ENCODE data around the gene PLA1A.

PLA1A gene

DNA sequence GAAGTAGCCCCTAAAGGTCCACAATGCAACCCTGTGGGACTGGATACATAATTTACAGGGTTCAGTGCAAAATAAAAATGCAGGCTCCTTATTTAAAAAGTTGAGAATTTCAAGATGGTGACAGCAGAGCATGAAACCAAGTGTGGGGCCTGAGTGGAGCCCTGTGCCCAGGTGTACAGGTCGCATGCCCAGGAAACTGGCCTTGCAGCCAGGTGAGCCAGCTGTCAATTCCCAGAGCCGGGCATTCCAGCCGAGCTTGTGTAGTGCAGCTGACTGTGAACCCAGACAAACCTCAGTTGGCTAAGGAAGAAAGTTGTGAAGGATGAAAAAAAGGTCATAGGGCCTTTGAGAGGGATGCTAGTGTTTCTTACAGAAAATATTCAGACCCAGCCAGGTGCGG lies 35.1 kb downstream of the PLA1A start:
- CTCF ChIA-PET = no interaction called here
- no peak overlapping the region for H3K27ac ChIP-seq (ENCODE audit: insufficient read depth in 1 of 2, low read depth in 1 of 2, low read length in 2 of 2, poor library complexity in 1 of 2, severe bottlenecking in 2 of 2)
- WGBS (ENCODE audit: insufficient coverage) = 100% methylated on average over 2 of the region's 4 CpGs
- POLR2A ChIA-PET = no interaction called here
- no peak overlapping the region for H3K4me3 ChIP-seq (ENCODE audit: control insufficient read depth in 1 of 7, extremely low read depth in 1 of 7, insufficient read depth in 4 of 7, low read depth in 2 of 7, low read length in 6 of 7)
- no peaks in the 10 kb centered on the region for H3K36me3 ChIP-seq (ENCODE audit: control insufficient read depth in 4 of 4, insufficient read depth in 4 of 4, low read length in 3 of 4)
- H3K27me3 ChIP-seq (replicated peaks in 2 of 5; ENCODE audit: control insufficient read depth in 4 of 5, insufficient read depth in 5 of 5, low read length in 4 of 5) = no peaks in the 10 kb centered on the region
- H3K9me3 ChIP-seq (ENCODE audit: control extremely low read depth in 1 of 5, control insufficient read depth in 4 of 5, insufficient read depth in 2 of 5, low read depth in 1 of 5, low read length in 4 of 5) = no peaks in the 10 kb centered on the region
- no peak for DNase-seq
- peaks cover 8 to 42% (median 30%) of the 10 kb centered on the region in 4 experiments for H3K4me1 ChIP-seq (ENCODE audit: control extremely low read depth in 1 of 4, control insufficient read depth in 4 of 4, insufficient read depth in 4 of 4, low read length in 3 of 4)

DNA sequence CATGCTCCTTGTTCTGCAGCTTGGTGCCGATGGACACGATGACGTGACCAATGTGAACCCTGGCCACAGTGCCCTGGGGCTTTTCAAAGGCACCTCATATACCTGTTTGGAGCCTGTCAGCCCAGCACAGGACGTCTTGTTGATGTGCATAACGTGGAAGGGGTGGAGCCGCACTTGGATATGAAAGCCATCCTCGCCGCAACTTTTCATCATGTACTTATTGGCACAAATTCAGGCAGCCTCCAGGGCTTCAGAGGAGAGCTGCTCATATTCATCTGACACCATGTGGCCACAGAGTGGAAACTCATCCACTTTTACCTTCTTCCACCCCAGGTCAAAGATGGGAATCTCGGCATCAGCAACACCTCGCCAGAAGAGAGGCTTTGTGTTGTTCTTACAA lies 38.0 kb downstream of the PLA1A start:
- CTCF ChIA-PET = interaction anchor here (1.5 to 2.6 kb wide), 2 partner anchors 8 to 45 kb away, joined by 6 to 9 read pairs; no protein-coding TSS in a partner anchor
- H3K36me3 ChIP-seq (ENCODE audit: control insufficient read depth in 4 of 4, insufficient read depth in 4 of 4, low read length in 3 of 4) = no peaks in the 10 kb centered on the region
- 100% methylated on average over 10 of the region's 10 CpGs for WGBS (ENCODE audit: insufficient coverage)
- no peak for DNase-seq
- no peaks in the 10 kb centered on the region for H3K9me3 ChIP-seq (ENCODE audit: control extremely low read depth in 1 of 5, control insufficient read depth in 4 of 5, insufficient read depth in 2 of 5, low read depth in 1 of 5, low read length in 4 of 5)
- POLR2A ChIA-PET = interaction anchor here (0.6 kb wide), 1 partner anchor 55 kb away, joined by 3 read pairs; no protein-coding TSS in a partner anchor
- peaks cover 15 to 36% (median 29%) of the 10 kb centered on the region in 4 experiments for H3K4me1 ChIP-seq (ENCODE audit: control extremely low read depth in 1 of 4, control insufficient read depth in 4 of 4, insufficient read depth in 4 of 4, low read length in 3 of 4)
- H3K27me3 ChIP-seq (replicated peaks in 2 of 5; ENCODE audit: control insufficient read depth in 4 of 5, insufficient read depth in 5 of 5, low read length in 4 of 5) = no peaks in the 10 kb centered on the region
- H3K4me3 ChIP-seq (ENCODE audit: control insufficient read depth in 1 of 7, extremely low read depth in 1 of 7, insufficient read depth in 4 of 7, low read depth in 2 of 7, low read length in 6 of 7) = no peak overlapping the region
- no peak overlapping the region for H3K27ac ChIP-seq (ENCODE audit: insufficient read depth in 1 of 2, low read depth in 1 of 2, low read length in 2 of 2, poor library complexity in 1 of 2, severe bottlenecking in 2 of 2)

DNA sequence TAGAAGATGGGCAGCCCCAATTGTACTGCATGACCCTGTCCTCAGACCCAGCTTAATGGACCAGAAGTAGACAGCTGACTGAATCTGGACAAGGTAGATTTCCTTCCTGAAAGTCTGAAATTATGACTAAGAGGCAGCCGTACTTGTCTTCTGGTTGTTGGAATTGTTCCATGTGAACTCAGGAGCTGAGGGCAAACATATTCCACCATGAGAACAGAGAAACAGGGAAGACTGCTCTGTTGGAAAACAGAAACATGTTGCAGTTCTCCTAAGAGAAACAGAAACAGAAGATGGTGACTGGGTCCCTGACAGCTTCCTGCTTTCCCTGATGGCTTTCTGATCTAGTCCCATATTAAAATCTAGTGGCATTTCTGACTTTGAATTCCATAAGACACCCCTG lies 38.6 kb downstream of the PLA1A start:
- ChIA-PET CTCF (interaction anchor here (1.5 to 2.6 kb wide), 3 partner anchors 9 to 44 kb away, joined by 3 to 9 read pairs (median 6); no protein-coding TSS in a partner anchor), POLR2A (interaction anchor here (0.6 kb wide), 1 partner anchor 56 kb away, joined by 3 read pairs; no protein-coding TSS in a partner anchor)

DNA sequence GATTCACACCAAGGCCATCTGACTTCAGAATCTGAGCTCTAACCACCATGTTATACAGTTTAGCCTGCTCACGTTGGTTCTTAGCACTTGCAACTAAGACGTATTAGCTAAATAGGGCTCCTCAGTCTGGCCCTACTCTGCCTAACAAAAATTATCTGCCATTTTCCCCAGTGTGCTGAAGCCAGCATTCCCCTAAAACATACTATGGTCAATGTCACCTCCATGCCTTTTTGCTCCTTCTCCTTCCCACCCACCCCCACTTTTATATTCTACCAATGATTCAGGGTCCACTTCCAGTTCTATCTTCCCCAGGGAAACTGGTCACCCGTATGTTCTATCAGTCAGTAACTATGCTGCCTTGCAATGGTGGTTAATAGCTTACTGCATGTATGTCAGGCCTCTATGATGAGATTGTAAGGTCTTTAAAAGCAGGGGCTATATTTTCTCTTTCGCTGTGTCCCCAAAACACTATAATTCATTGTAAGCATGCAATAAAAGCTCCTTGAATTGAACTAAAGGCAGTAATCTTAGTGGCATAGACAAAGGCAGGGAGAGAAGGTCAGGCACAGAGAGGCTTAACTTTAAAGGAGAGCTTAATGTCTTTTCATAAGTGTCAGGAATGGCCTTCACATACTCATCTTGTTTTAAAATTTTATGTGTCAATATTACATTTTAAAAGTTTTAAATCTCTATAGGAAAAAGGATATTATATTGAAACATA lies 39.4 kb downstream of the PLA1A start:
- H3K4me3 ChIP-seq (ENCODE audit: control insufficient read depth in 1 of 7, extremely low read depth in 1 of 7, insufficient read depth in 4 of 7, low read depth in 2 of 7, low read length in 6 of 7) = no peak overlapping the region
- H3K27ac ChIP-seq (ENCODE audit: insufficient read depth in 1 of 2, low read depth in 1 of 2, low read length in 2 of 2, poor library complexity in 1 of 2, severe bottlenecking in 2 of 2) = peak overlapping the region in 1 of 2 experiments; percentile 53
- H3K36me3 ChIP-seq (ENCODE audit: control insufficient read depth in 4 of 4, insufficient read depth in 4 of 4, low read length in 3 of 4) = no peaks in the 10 kb centered on the region
- ChIA-PET POLR2A (interaction anchor here (0.7 kb wide), 1 partner anchor 37 kb away, joined by 3 read pairs; no protein-coding TSS in a partner anchor), CTCF (interaction anchor here (1.5 to 2.6 kb wide), 3 partner anchors 10 to 44 kb away, joined by 3 to 9 read pairs (median 6); no protein-coding TSS in a partner anchor)
- 92% methylated on average over 2 of the region's 4 CpGs for WGBS (ENCODE audit: insufficient coverage)
- H3K4me1 ChIP-seq (ENCODE audit: control extremely low read depth in 1 of 4, control insufficient read depth in 4 of 4, insufficient read depth in 4 of 4, low read length in 3 of 4) = peaks cover 15 to 35% (median 28%) of the 10 kb centered on the region in 4 experiments
- no peaks in the 10 kb centered on the region for H3K9me3 ChIP-seq (ENCODE audit: control extremely low read depth in 1 of 5, control insufficient read depth in 4 of 5, insufficient read depth in 2 of 5, low read depth in 1 of 5, low read length in 4 of 5)
- DNase-seq = no peak
- no peaks in the 10 kb centered on the region for H3K27me3 ChIP-seq (replicated peaks in 2 of 5; ENCODE audit: control insufficient read depth in 4 of 5, insufficient read depth in 5 of 5, low read length in 4 of 5)

More for the DNA sequence above, 38.6 kb downstream of the PLA1A start:
- WGBS (ENCODE audit: insufficient coverage) = no CpG with 5 or more reads among the region's 1 CpG
- DNase-seq = no peak
- H3K36me3 ChIP-seq (ENCODE audit: control insufficient read depth in 4 of 4, insufficient read depth in 4 of 4, low read length in 3 of 4) = no peaks in the 10 kb centered on the region
- no peak overlapping the region for H3K27ac ChIP-seq (ENCODE audit: insufficient read depth in 1 of 2, low read depth in 1 of 2, low read length in 2 of 2, poor library complexity in 1 of 2, severe bottlenecking in 2 of 2)
- peaks cover 15 to 35% (median 28%) of the 10 kb centered on the region in 4 experiments for H3K4me1 ChIP-seq (ENCODE audit: control extremely low read depth in 1 of 4, control insufficient read depth in 4 of 4, insufficient read depth in 4 of 4, low read length in 3 of 4)
- no peak overlapping the region for H3K4me3 ChIP-seq (ENCODE audit: control insufficient read depth in 1 of 7, extremely low read depth in 1 of 7, insufficient read depth in 4 of 7, low read depth in 2 of 7, low read length in 6 of 7)
- no peaks in the 10 kb centered on the region for H3K27me3 ChIP-seq (replicated peaks in 2 of 5; ENCODE audit: control insufficient read depth in 4 of 5, insufficient read depth in 5 of 5, low read length in 4 of 5)
- H3K9me3 ChIP-seq (ENCODE audit: control extremely low read depth in 1 of 5, control insufficient read depth in 4 of 5, insufficient read depth in 2 of 5, low read depth in 1 of 5, low read length in 4 of 5) = no peaks in the 10 kb centered on the region

DNA sequence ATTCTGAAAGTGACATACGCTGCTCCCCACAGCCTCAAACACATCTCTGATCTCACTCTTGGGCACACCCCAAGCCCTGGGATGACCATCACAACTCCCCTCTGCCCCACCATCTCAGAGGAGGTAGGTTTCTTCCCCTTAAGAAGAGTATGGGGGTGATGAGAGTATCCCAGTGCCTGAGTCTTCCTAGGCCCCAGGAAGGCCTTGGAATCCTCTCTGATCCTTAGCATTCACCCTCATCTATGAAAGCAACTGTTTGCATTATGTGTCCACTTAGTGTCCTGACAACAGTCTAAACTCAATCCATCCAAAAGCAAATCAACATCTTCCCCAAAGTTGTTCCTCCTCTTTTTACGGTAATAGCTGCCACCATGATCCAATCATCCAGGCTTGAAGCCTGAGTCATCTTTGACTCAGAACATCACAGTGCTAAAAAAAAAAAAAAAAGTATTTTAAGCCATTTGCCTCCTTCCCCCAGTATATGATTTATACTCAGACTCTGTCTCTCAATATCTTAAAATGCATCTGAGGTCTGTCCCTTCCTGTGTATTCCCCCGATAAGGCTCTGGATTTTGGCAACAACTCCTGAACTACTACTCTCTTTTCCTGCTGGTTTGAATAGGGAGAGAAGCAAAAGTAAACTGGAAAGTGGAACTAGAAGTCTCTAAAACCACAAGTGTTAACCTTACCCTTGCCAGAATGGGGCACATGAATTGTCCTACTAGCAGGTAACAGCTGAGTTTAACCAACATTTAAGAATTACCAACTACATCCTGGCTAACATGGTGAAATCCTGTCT lies 40.2 kb downstream of the PLA1A start:
- Histone ChIP-seq H3K27ac (ENCODE audit: insufficient read depth in 1 of 2, low read depth in 1 of 2, low read length in 2 of 2, poor library complexity in 1 of 2, severe bottlenecking in 2 of 2) (peak overlapping the region; percentile 20 to 53), H3K4me1 (ENCODE audit: control extremely low read depth in 1 of 4, control insufficient read depth in 4 of 4, insufficient read depth in 4 of 4, low read length in 3 of 4) (peaks cover 15 to 37% (median 28%) of the 10 kb centered on the region in 4 experiments), H3K36me3 (ENCODE audit: control insufficient read depth in 4 of 4, insufficient read depth in 4 of 4, low read length in 3 of 4) (no peaks in the 10 kb centered on the region), H3K9me3 (ENCODE audit: control extremely low read depth in 1 of 5, control insufficient read depth in 4 of 5, insufficient read depth in 2 of 5, low read depth in 1 of 5, low read length in 4 of 5) (no peaks in the 10 kb centered on the region), H3K4me3 (ENCODE audit: control insufficient read depth in 1 of 7, extremely low read depth in 1 of 7, insufficient read depth in 4 of 7, low read depth in 2 of 7, low read length in 6 of 7) (peak overlapping the region in 2 of 7 experiments; percentile 30 to 44), H3K27me3 (replicated peaks in 2 of 5; ENCODE audit: control insufficient read depth in 4 of 5, insufficient read depth in 5 of 5, low read length in 4 of 5) (no peaks in the 10 kb centered on the region)
- peak; percentile 56 to 87 (median 84) for DNase-seq
- ChIA-PET CTCF (interaction anchor here (1.5 to 2.6 kb wide), 2 partner anchors 37 to 43 kb away, joined by 3 to 9 read pairs; no protein-coding TSS in a partner anchor), POLR2A (interaction anchor here (0.7 kb wide), 1 partner anchor 38 kb away, joined by 3 read pairs; no protein-coding TSS in a partner anchor)
- 50% methylated on average over 2 of the region's 3 CpGs for WGBS (ENCODE audit: insufficient coverage)

DNA sequence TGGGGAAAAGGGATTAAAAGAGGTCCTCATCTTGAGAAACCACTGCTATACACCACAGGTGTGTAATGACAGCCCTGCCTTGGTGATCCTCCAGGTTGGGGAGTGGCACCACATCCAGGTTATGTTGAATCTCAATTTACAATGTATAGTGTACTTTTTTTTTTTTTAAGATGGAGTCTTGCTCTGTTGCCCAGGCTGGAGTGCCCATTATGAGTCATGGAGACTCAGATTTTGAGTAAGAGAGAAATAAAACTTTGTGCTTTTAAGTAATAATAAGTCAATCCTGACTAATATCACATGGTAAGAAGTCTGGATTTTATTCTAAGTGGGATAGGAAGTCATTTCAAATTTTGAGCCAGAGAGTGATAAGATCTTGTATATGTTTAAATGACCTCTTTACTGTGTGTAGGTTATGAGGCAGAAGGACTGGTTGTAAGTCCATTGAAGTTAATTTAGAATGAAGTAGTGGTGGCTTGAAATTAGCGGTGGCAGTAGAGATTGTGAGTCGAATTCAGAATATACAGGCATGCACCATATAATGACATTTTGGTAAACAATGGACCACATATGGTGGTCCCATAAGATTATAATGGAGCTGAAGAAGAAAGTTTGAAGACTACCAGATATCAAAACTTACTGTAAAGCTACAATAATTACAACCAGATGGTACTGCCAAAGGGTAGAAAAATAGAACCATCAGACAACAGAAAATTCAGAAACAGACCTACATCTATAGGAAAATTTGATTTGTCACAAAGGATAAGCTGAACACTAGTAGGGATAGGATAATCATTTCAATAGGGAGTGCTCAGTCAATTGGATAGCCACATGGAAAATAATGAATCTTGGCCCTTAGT lies 42.0 kb downstream of the PLA1A start:
- ChIA-PET POLR2A (no interaction called here), CTCF (interaction anchor here (1.1 kb wide), 1 partner anchor 14 kb away, joined by 3 read pairs; no protein-coding TSS in a partner anchor)
- no peak for DNase-seq
- no peaks in the 10 kb centered on the region for H3K9me3 ChIP-seq (ENCODE audit: control extremely low read depth in 1 of 5, control insufficient read depth in 4 of 5, insufficient read depth in 2 of 5, low read depth in 1 of 5, low read length in 4 of 5)
- peaks cover 15 to 39% (median 28%) of the 10 kb centered on the region in 4 experiments for H3K4me1 ChIP-seq (ENCODE audit: control extremely low read depth in 1 of 4, control insufficient read depth in 4 of 4, insufficient read depth in 4 of 4, low read length in 3 of 4)
- H3K27me3 ChIP-seq (replicated peaks in 2 of 5; ENCODE audit: control insufficient read depth in 4 of 5, insufficient read depth in 5 of 5, low read length in 4 of 5) = no peaks in the 10 kb centered on the region
- no peak overlapping the region for H3K27ac ChIP-seq (ENCODE audit: insufficient read depth in 1 of 2, low read depth in 1 of 2, low read length in 2 of 2, poor library complexity in 1 of 2, severe bottlenecking in 2 of 2)
- no peak overlapping the region for H3K4me3 ChIP-seq (ENCODE audit: control insufficient read depth in 1 of 7, extremely low read depth in 1 of 7, insufficient read depth in 4 of 7, low read depth in 2 of 7, low read length in 6 of 7)
- 100% methylated on average over 1 of the region's 2 CpGs for WGBS (ENCODE audit: insufficient coverage)
- H3K36me3 ChIP-seq (ENCODE audit: control insufficient read depth in 4 of 4, insufficient read depth in 4 of 4, low read length in 3 of 4) = peaks cover 0 to 2% (median 0%) of the 10 kb centered on the region in 4 experiments
